ENCODE results near the gene TRAF7.

TRAF7 gene

GRCh38 chr16:2145843-2146242 lies 9.7 kb upstream of the TRAF7 start:
- DNase-seq: no peak
- Histone ChIP-seq H3K4me2 (ENCODE audit: insufficient read depth, low read length) (no peak overlapping the region), H4K20me1 (ENCODE audit: insufficient read depth, low read length) (peaks cover 32% of the 10 kb centered on the region), H3K27ac (ENCODE audit: low read length) (no peak overlapping the region), H3K36me3 (ENCODE audit: insufficient read depth, low read length) (no peaks in the 10 kb centered on the region), H3K4me3 (ENCODE audit: low read depth in 1 of 2, low read length in 2 of 2) (no peak overlapping the region), H3K4me1 (ENCODE audit: insufficient read depth, low read length) (peaks cover 17% of the 10 kb centered on the region), H3K27me3 (ENCODE audit: insufficient read depth, low read length, poor library complexity) (no peaks in the 10 kb centered on the region), H3K9ac (ENCODE audit: low read depth, low read length) (no peak overlapping the region), H3K9me3 (ENCODE audit: insufficient read depth, low read length, severe bottlenecking) (no peaks in the 10 kb centered on the region), H2AFZ (ENCODE audit: low read depth, low read length) (no peak overlapping the region), H3K79me2 (ENCODE audit: insufficient read depth, low read length) (no peaks in the 10 kb centered on the region)
- TF ChIP-seq EZH2 (IDR thresholded peaks at IDR 0.05; ENCODE audit: borderline replicate concordance, low read depth, low read length, severe bottlenecking): no peak
- TF ChIP-seq, protein P1, sequence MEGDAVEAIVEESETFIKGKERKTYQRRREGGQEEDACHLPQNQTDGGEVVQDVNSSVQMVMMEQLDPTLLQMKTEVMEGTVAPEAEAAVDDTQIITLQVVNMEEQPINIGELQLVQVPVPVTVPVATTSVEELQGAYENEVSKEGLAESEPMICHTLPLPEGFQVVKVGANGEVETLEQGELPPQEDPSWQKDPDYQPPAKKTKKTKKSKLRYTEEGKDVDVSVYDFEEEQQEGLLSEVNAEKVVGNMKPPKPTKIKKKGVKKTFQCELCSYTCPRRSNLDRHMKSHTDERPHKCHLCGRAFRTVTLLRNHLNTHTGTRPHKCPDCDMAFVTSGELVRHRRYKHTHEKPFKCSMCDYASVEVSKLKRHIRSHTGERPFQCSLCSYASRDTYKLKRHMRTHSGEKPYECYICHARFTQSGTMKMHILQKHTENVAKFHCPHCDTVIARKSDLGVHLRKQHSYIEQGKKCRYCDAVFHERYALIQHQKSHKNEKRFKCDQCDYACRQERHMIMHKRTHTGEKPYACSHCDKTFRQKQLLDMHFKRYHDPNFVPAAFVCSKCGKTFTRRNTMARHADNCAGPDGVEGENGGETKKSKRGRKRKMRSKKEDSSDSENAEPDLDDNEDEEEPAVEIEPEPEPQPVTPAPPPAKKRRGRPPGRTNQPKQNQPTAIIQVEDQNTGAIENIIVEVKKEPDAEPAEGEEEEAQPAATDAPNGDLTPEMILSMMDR (IDR thresholded peaks at IDR 0.05; ENCODE audit: borderline replicate concordance, extremely low read depth, low read length, poor library complexity, severe bottlenecking): no peak
- no peak for ATAC-seq (ENCODE audit: insufficient read depth, low read depth)

DNA sequence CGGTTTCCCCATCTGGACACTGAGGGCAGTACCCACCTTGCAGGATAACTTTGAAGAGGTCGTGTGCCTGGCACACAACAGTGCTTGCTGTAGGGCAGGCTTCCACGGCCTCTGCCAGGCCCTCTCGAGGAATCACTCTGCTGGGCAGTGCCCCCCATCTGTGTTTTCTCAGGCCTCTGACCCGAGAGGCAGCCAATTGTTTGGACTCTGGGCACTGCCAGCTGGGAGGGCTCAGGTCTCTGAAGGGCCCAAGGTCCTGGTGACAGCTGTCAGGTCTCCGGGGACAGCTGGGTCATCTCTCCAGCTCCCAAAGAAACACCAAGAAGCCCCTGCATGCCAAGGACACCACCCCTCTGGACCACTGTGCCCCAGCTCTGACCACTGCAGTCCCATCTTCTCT lies 8.2 kb upstream of the TRAF7 start:
- Histone ChIP-seq H3K36me3 (ENCODE audit: insufficient read depth, low read length) (peaks cover 7% of the 10 kb centered on the region; the same call in 1 of the 2 replicates), H3K9ac (ENCODE audit: low read depth, low read length) (no peak overlapping the region), H3K79me2 (ENCODE audit: insufficient read depth, low read length) (peaks cover 4% of the 10 kb centered on the region; the same call in 1 of the 2 replicates), H3K9me3 (ENCODE audit: insufficient read depth, low read length, severe bottlenecking) (no peaks in the 10 kb centered on the region), H3K27me3 (ENCODE audit: insufficient read depth, low read length, poor library complexity) (no peaks in the 10 kb centered on the region), H3K4me1 (ENCODE audit: insufficient read depth, low read length) (peaks cover 22% of the 10 kb centered on the region), H4K20me1 (ENCODE audit: insufficient read depth, low read length) (peaks cover 46% of the 10 kb centered on the region), H2AFZ (ENCODE audit: low read depth, low read length) (no peak overlapping the region), H3K4me2 (ENCODE audit: insufficient read depth, low read length) (no peak overlapping the region), H3K27ac (ENCODE audit: low read length) (no peak overlapping the region), H3K4me3 (ENCODE audit: low read depth in 1 of 2, low read length in 2 of 2) (no peak overlapping the region)
- TF ChIP-seq, protein P1 (IDR thresholded peaks at IDR 0.05; ENCODE audit: borderline replicate concordance, extremely low read depth, low read length, poor library complexity, severe bottlenecking): no peak
- TF ChIP-seq EZH2 (IDR thresholded peaks at IDR 0.05; ENCODE audit: borderline replicate concordance, low read depth, low read length, severe bottlenecking): no peak
- DNase-seq (no peak), ATAC-seq (ENCODE audit: insufficient read depth, low read depth) (no peak)

GRCh38 chr16:2147981-2148671 lies 7.5 kb upstream of the TRAF7 start, which contains the start of gene RAB26:
RAB26 (plus strand) TSS chr16:2148625; CDS start chr16:2148784, 159 bp downstream.
- ATAC-seq (ENCODE audit: insufficient read depth, low read depth) (peak; percentile 63), DNase-seq (peak; percentile 58)
- no peak within 1 kb of the TSS for H3K27ac ChIP-seq (ENCODE audit: low read length)

More at GRCh38 chr16:2147981-2148671, 7.5 kb upstream of the TRAF7 start, which contains the start of gene RAB26:
- Histone ChIP-seq H3K79me2 (ENCODE audit: insufficient read depth, low read length) (peaks cover 12% of the 10 kb centered on the region), H3K9ac (ENCODE audit: low read depth, low read length) (peak within 1 kb of the TSS; percentile 35; the same call in 1 of the 2 replicates), H3K36me3 (ENCODE audit: insufficient read depth, low read length) (peaks cover 12% of the 10 kb centered on the region), H2AFZ (ENCODE audit: low read depth, low read length) (no peak within 1 kb of the TSS), H3K4me2 (ENCODE audit: insufficient read depth, low read length) (peak within 1 kb of the TSS; percentile 58), H3K4me3 (ENCODE audit: low read depth in 1 of 2, low read length in 2 of 2) (peak within 1 kb of the TSS in 1 of 2 experiments; percentile 46; a peak in 2 of 4 replicates), H4K20me1 (ENCODE audit: insufficient read depth, low read length) (peaks cover 54% of the 10 kb centered on the region), H3K9me3 (ENCODE audit: insufficient read depth, low read length, severe bottlenecking) (no peaks in the 10 kb centered on the region), H3K4me1 (ENCODE audit: insufficient read depth, low read length) (peaks cover 29% of the 10 kb centered on the region), H3K27me3 (ENCODE audit: insufficient read depth, low read length, poor library complexity) (no peaks in the 10 kb centered on the region)
- TF ChIP-seq, protein P1 (IDR thresholded peaks at IDR 0.05; ENCODE audit: borderline replicate concordance, extremely low read depth, low read length, poor library complexity, severe bottlenecking): no peak
- TF ChIP-seq EZH2 (IDR thresholded peaks at IDR 0.05; ENCODE audit: borderline replicate concordance, low read depth, low read length, severe bottlenecking): no peak

Measured in DND-41 (cell line).